Mucosa of descending colon (tissue), 3 donors: Measurements from ENCODE around the gene DLG2. TPM values are rescaled to one million over a fixed set of nuclear protein-coding genes. Genes with fewer than 3 reads are reported as not detected.

Experiments
- ATAC-seq: fragments of 200-7000 bp; cut with Tn5 transposase; one replicate; pipeline ENCODE4 v1.9.1; 2020; ENCODE audit warnings: mild to moderate bottlenecking, moderate library complexity
- DNase-seq, 3 donors: peaks; one replicate each; pipeline ENCODE4 v3.0.0-alpha.2; 2020
- H3K36me3 ChIP-seq: fragments of 200-600 bp; one replicate; pipeline ENCODE4 v1.8.0; 2021; ENCODE audit warnings: low read depth, mild to moderate bottlenecking
- H3K4me1 ChIP-seq: fragments of 200-600 bp; one replicate; pipeline ENCODE4 v1.8.0; 2021; ENCODE audit warnings: low read depth, mild to moderate bottlenecking
- H3K4me3 ChIP-seq: fragments of 200-600 bp; one replicate; pipeline ENCODE4 v1.8.0; 2021; ENCODE audit warnings: mild to moderate bottlenecking
- H3K9me3 ChIP-seq: fragments of 200-600 bp; one replicate; pipeline ENCODE4 v1.8.0; 2021; ENCODE audit warnings: mild to moderate bottlenecking
- CTCF ChIP-seq: fragments of 200-600 bp; IDR thresholded peaks from one replicate; pipeline ENCODE4 v1.8.0; 2022; ENCODE audit warnings: antibody characterized with exemption, mild to moderate bottlenecking
- intact Hi-C, 2 donors: fragments of 100-400 bp; cut with DNase I in 1 of 2; cut with micrococcal nuclease in 1 of 2; formaldehyde crosslinking; loops; one replicate each; pipeline versions ENCODE4 v1.11.0 to v1.11.1; 2022; cut with DNase I, micrococcal nuclease
- total RNA-seq, 3 donors: library from RNA; stranded (reverse); fragmentation: NEBNext Ultra II Directional in 2 of 3; extraction: Animal tissue kit (Norgen Biotek cat#: 25700) in 2 of 3; gene quantifications; one replicate each; pipeline versions ENCODE4 v1.2.1 to v1.2.4, GENCODE V29; 2021 to 2023
- donor health status: DM: no; HTN: no; CAD: no; lungs with moderate emphysema.
- donor health status: DM: no; HTN: no; CAD: no.
- donor health status: DM: no; HTN: yes; CAD: no.

DLG2 gene
- total RNA-seq, 3 donors from 2014 or later, result 2.1 to 11.1 (median 2.4) TPM

- Histone ChIP-seq H3K36me3 (no peaks in the 10 kb centered on the region), H3K9me3 (no peaks in the 10 kb centered on the region), H3K4me1 (no peaks in the 10 kb centered on the region), H3K4me3 (no peak overlapping the region)
- ATAC-seq (no peak), DNase-seq (no peak)
- intact Hi-C loops, result no loop called here
- TF ChIP-seq CTCF, result no peak
Measured at GRCh38 chr11:83924795-83925542, 1702.2 kb downstream of the DLG2 start.

- Histone ChIP-seq H3K4me1 (no peaks in the 10 kb centered on the region), H3K36me3 (no peaks in the 10 kb centered on the region), H3K9me3 (no peaks in the 10 kb centered on the region), H3K4me3 (no peak overlapping the region)
- no peak for TF ChIP-seq CTCF
- intact Hi-C loops, result no loop called here
- DNase-seq, result no peak
- no peak for ATAC-seq
Measured at GRCh38 chr11:83923961-83924360, 1703.2 kb downstream of the DLG2 start.

GRCh38 chr11:83922953-83923352 is 1704.2 kb downstream of the DLG2 start:
- ATAC-seq (no peak), DNase-seq (no peak)
- intact Hi-C loops, result no loop called here
- H3K4me1 ChIP-seq, result no peaks in the 10 kb centered on the region
- no peak overlapping the region for H3K4me3 ChIP-seq
- no peaks in the 10 kb centered on the region for H3K9me3 ChIP-seq
- no peak for TF ChIP-seq CTCF
- no peaks in the 10 kb centered on the region for H3K36me3 ChIP-seq

- no peaks in the 10 kb centered on the region for H3K4me1 ChIP-seq
- TF ChIP-seq CTCF, result no peak
- DNase-seq, result no peak
- intact Hi-C loops, result no loop called here
- ATAC-seq, result no peak
- H3K4me3 ChIP-seq, result no peak overlapping the region
- H3K9me3 ChIP-seq, result no peaks in the 10 kb centered on the region
- no peaks in the 10 kb centered on the region for H3K36me3 ChIP-seq
Measured at GRCh38 chr11:83922318-83922717, 1704.8 kb downstream of the DLG2 start.

GRCh38 chr11:83921447-83922192 is 1705.5 kb downstream of the DLG2 start:
- Histone ChIP-seq H3K4me1 (no peaks in the 10 kb centered on the region), H3K36me3 (no peaks in the 10 kb centered on the region), H3K9me3 (no peaks in the 10 kb centered on the region), H3K4me3 (no peak overlapping the region)
- ATAC-seq (no peak), DNase-seq (no peak)
- no peak for TF ChIP-seq CTCF
- intact Hi-C loops, result no loop called here
